ENCODE measurements around the gene LPIN3.

The LPIN3 gene

GRCh38 chr20:41340327-41341055 is at the start of gene LPIN3:
Gene LPIN3 (plus strand): TSS chr20:41340821. CDS start chr20:41345804, 4,983 bp downstream.
- H3K4me1 Mint-ChIP-seq = peaks cover 29% of the 10 kb centered on the region
- H3K36me3 Mint-ChIP-seq (ENCODE audit: low read depth) = no peaks in the 10 kb centered on the region
- peak within 1 kb of the TSS; percentile 83 for H3K4me3 Mint-ChIP-seq
- peak; percentile 22 for TF ChIP-seq CTCF (IDR thresholded peaks at IDR 0.05)
- DNase-seq = peak; percentile 94
- peak within 1 kb of the TSS; percentile 58 for H3K27ac Mint-ChIP-seq
- no peaks in the 10 kb centered on the region for H3K9me3 Mint-ChIP-seq
- peaks cover 12% of the 10 kb centered on the region for H3K27me3 Mint-ChIP-seq (ENCODE audit: low read depth, poor library complexity)

- Mint-ChIP-seq H3K27ac (no peak overlapping the region), H3K4me1 (no peaks in the 10 kb centered on the region), H3K4me3 (no peak overlapping the region), H3K27me3 (ENCODE audit: low read depth, poor library complexity) (peaks cover 17% of the 10 kb centered on the region), H3K36me3 (ENCODE audit: low read depth) (no peaks in the 10 kb centered on the region), H3K9me3 (no peaks in the 10 kb centered on the region)
- DNase-seq = no peak
- no peak for TF ChIP-seq CTCF (IDR thresholded peaks at IDR 0.05)
Measured at GRCh38 chr20:41293269-41294037, 47.2 kb upstream of the LPIN3 start.

GRCh38 chr20:41299899-41300298 is 40.7 kb upstream of the LPIN3 start:
- Mint-ChIP-seq H3K27me3 (ENCODE audit: low read depth, poor library complexity) (peaks cover 8% of the 10 kb centered on the region), H3K9me3 (no peaks in the 10 kb centered on the region), H3K36me3 (ENCODE audit: low read depth) (no peaks in the 10 kb centered on the region), H3K27ac (no peak overlapping the region), H3K4me3 (no peak overlapping the region), H3K4me1 (no peaks in the 10 kb centered on the region)
- DNase-seq = no peak
- TF ChIP-seq CTCF (IDR thresholded peaks at IDR 0.05) = no peak

GRCh38 chr20:41300383-41300782 is 40.2 kb upstream of the LPIN3 start:
- H3K4me3 Mint-ChIP-seq = no peak overlapping the region

GRCh38 chr20:41300886-41301285 is 39.7 kb upstream of the LPIN3 start:
- H3K36me3 Mint-ChIP-seq (ENCODE audit: low read depth) = no peaks in the 10 kb centered on the region
- TF ChIP-seq CTCF (IDR thresholded peaks at IDR 0.05) = no peak
- H3K9me3 Mint-ChIP-seq = no peaks in the 10 kb centered on the region
- H3K27me3 Mint-ChIP-seq (ENCODE audit: low read depth, poor library complexity) = peaks cover 8% of the 10 kb centered on the region
- H3K4me1 Mint-ChIP-seq = no peaks in the 10 kb centered on the region
- no peak overlapping the region for H3K27ac Mint-ChIP-seq
- no peak overlapping the region for H3K4me3 Mint-ChIP-seq
- DNase-seq = no peak

More at GRCh38 chr20:41300383-41300782, 40.2 kb upstream of the LPIN3 start:
- H3K27me3 Mint-ChIP-seq (ENCODE audit: low read depth, poor library complexity) = peaks cover 8% of the 10 kb centered on the region
- no peaks in the 10 kb centered on the region for H3K9me3 Mint-ChIP-seq
- H3K36me3 Mint-ChIP-seq (ENCODE audit: low read depth) = no peaks in the 10 kb centered on the region
- H3K27ac Mint-ChIP-seq = peak overlapping the region; percentile 29
- DNase-seq = no peak
- no peak for TF ChIP-seq CTCF (IDR thresholded peaks at IDR 0.05)
- H3K4me1 Mint-ChIP-seq = no peaks in the 10 kb centered on the region
